Chondrocyte (in vitro differentiated cells): ENCODE data around the gene DUOX1. TPM values are rescaled to one million over a fixed set of nuclear protein-coding genes. Genes with fewer than 3 reads are reported as not detected.

Experiments
- DNase-seq: peaks from one replicate; pipeline ENCODE4 v3.0.0; 2021; ENCODE audit warnings: mixed read lengths, low spot score
- H3K27ac Mint-ChIP-seq: one replicate; pipeline ENCODE4 v1.8.0; 2021; ENCODE audit warnings: mild to moderate bottlenecking, moderate library complexity, mixed read lengths; ENCODE audit not compliant: unreplicated experiment
- H3K27me3 Mint-ChIP-seq: 2 replicates; pipeline ENCODE4 v1.8.0; 2021; ENCODE audit warnings: low read depth, mixed read lengths
- H3K36me3 Mint-ChIP-seq: 2 replicates; pipeline ENCODE4 v1.8.0; 2021; ENCODE audit warnings: low read depth, mixed read lengths
- H3K4me1 Mint-ChIP-seq: 2 replicates; pipeline ENCODE4 v1.8.0; 2021; ENCODE audit warnings: low read depth, mild to moderate bottlenecking, mixed read lengths
- H3K4me3 Mint-ChIP-seq: one replicate; pipeline ENCODE4 v1.8.0; 2021; ENCODE audit warnings: mild to moderate bottlenecking, moderate library complexity, mixed read lengths; ENCODE audit not compliant: unreplicated experiment
- H3K9me3 Mint-ChIP-seq: 2 replicates; pipeline ENCODE4 v1.8.0; 2021; ENCODE audit warnings: low read depth, mixed read lengths
- total RNA-seq: library from RNA; stranded (reverse); gene quantifications from 3 replicates; pipeline ENCODE4 v1.2.1, GENCODE V29; 2021
- TF ChIP-seq, protein P1 (sequence below): fragments of 200-600 bp; sonication (generic); IDR thresholded peaks from 2 replicates; pipeline ENCODE4 v1.5.0; 2021; ENCODE audit warnings: antibody characterized with exemption, mild to moderate bottlenecking, moderate library complexity

The DUOX1 gene
- total RNA-seq, 1 donor from 2014 or later, result not detected

DNA sequence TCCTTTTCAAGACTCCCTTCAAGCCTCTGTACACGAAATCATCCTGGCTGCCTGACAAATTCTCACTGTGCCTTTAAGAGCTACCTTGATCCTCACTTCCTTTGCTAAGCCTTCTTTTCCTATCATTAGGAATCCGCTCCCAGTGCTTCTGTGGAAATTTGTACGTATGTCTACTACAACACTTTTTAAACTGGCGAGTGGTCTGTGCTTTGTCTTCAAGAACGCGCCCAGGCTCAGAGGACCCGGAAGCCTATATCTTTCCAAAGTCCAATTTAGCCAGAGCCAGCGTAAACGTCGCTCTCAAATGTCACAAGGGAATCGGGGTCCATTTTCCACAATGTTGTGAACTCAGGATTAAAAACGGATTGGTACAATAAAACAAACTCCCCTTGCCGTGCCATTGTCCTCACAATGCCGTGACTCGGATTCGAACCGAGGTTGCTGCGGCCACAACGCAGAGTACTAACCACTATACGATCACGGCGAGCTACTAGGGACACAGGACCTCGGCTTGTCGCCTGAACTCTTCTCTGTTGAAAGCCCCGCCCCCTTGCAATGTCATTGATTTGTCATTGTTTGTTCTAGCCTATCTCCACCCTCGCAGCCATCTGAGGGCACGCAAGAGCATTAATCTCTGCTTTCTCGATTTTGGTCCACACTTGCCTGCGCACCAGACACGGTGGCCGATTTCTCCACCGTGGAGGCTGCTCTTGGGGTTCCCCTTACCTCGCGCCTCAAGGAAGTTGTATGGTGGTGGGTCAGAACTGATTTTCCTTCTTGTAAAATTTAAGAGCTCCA, 70.4 kb downstream of the DUOX1 start:
- H3K27me3 Mint-ChIP-seq, result no peaks in the 10 kb centered on the region
- H3K36me3 Mint-ChIP-seq, result no peaks in the 10 kb centered on the region
- H3K4me1 Mint-ChIP-seq, result peaks cover 9% of the 10 kb centered on the region
- H3K27ac Mint-ChIP-seq, result no peak overlapping the region
- DNase-seq, result no peak
- H3K9me3 Mint-ChIP-seq, result no peaks in the 10 kb centered on the region
- TF ChIP-seq, protein P1, sequence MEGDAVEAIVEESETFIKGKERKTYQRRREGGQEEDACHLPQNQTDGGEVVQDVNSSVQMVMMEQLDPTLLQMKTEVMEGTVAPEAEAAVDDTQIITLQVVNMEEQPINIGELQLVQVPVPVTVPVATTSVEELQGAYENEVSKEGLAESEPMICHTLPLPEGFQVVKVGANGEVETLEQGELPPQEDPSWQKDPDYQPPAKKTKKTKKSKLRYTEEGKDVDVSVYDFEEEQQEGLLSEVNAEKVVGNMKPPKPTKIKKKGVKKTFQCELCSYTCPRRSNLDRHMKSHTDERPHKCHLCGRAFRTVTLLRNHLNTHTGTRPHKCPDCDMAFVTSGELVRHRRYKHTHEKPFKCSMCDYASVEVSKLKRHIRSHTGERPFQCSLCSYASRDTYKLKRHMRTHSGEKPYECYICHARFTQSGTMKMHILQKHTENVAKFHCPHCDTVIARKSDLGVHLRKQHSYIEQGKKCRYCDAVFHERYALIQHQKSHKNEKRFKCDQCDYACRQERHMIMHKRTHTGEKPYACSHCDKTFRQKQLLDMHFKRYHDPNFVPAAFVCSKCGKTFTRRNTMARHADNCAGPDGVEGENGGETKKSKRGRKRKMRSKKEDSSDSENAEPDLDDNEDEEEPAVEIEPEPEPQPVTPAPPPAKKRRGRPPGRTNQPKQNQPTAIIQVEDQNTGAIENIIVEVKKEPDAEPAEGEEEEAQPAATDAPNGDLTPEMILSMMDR, result no peak
- H3K4me3 Mint-ChIP-seq, result no peak overlapping the region

DNA sequence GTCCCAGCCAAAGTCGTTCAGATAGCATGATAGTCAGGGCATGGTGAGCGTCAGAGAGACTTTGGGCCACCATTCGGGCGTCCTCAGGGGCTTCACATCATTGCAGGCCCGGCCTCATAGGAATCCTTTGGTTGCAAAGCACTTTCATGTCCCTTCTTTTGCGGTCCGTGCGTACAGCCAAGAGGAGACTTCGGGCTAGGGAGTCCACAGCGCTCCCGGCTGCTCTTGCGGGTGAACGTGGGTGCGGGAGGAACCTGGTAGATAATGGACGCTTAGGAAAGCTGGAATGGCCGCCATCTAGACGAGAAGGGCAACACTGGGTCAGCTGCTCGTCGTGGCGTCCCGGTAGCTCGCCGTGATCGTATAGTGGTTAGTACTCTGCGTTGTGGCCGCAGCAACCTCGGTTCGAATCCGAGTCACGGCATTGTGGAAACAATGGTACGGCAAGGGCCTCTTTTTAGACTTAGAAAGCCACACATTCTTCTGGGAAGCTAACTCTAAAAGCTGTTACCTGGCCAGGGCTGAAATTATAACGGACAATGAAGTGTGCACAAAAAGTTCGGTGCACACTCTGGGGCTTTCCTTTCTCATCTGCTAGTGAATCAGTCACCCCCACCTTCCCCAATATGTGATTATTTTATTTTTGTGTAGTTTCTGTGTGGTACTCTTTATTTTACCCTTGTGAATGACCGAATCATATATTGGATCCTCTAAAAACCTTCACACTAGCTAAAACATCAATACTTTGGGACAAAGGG, 71.2 kb downstream of the DUOX1 start:
- DNase-seq, result no peak
- TF ChIP-seq, protein P1, result no peak
- H3K4me1 Mint-ChIP-seq, result peaks cover 9% of the 10 kb centered on the region
- no peak overlapping the region for H3K4me3 Mint-ChIP-seq
- H3K27me3 Mint-ChIP-seq, result no peaks in the 10 kb centered on the region
- no peak overlapping the region for H3K27ac Mint-ChIP-seq
- no peaks in the 10 kb centered on the region for H3K36me3 Mint-ChIP-seq
- H3K9me3 Mint-ChIP-seq, result no peaks in the 10 kb centered on the region

- H3K27ac Mint-ChIP-seq, result no peak overlapping the region
- no peak overlapping the region for H3K4me3 Mint-ChIP-seq
- DNase-seq, result no peak
- TF ChIP-seq, protein P1, result no peak
- H3K36me3 Mint-ChIP-seq, result no peaks in the 10 kb centered on the region
- H3K4me1 Mint-ChIP-seq, result peaks cover 9% of the 10 kb centered on the region
- H3K27me3 Mint-ChIP-seq, result no peaks in the 10 kb centered on the region
- H3K9me3 Mint-ChIP-seq, result no peaks in the 10 kb centered on the region
Observed at GRCh38 chr15:45201557-45201859, 71.7 kb downstream of the DUOX1 start.

DNA sequence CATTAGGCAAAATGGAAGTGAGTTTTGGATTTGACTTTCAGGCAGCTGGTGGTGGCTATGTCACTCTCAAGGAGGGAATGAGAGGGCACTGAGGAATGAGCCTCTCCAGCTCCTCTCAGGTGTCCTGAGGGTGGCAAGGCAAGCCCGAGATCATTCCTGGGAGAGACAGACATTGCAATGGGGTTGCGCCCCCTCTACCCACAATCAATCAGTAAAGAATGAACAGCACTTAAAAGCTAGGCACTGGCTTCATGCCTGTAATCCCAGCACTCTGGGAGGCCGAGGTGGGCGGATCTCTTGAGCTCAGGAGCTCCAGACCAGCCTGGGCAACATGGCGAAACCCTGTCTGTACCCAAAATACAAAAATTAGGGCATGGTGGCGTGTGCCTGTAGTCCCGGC, 72.1 kb downstream of the DUOX1 start:
- Mint-ChIP-seq H3K4me3 (no peak overlapping the region), H3K27ac (no peak overlapping the region), H3K27me3 (peaks cover 3% of the 10 kb centered on the region), H3K36me3 (no peaks in the 10 kb centered on the region), H3K4me1 (peaks cover 9% of the 10 kb centered on the region), H3K9me3 (no peaks in the 10 kb centered on the region)
- TF ChIP-seq, protein P1, result no peak
- DNase-seq, result no peak

DNA sequence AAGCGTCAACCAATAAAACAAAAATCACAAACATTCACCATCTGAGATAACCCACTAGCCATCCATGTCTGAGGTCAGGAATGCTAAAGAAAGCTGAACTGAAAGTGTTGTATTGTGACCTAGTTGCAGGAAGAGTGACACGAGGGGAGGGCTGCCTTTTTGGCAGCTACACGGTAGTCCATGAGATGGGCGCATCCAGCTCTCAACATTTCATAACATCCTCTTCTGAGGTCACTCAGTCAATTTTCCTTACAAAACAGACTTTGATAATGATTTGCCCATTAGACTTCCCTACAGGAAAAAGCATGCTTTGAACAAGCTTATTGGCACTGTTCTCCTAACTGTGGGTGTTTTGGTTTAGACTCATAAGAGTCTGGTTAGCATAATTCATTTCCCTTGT, 73.4 kb downstream of the DUOX1 start:
- Mint-ChIP-seq H3K27ac (no peak overlapping the region), H3K27me3 (peaks cover 3% of the 10 kb centered on the region), H3K36me3 (no peaks in the 10 kb centered on the region), H3K4me1 (peaks cover 6% of the 10 kb centered on the region), H3K4me3 (no peak overlapping the region), H3K9me3 (no peaks in the 10 kb centered on the region)
- DNase-seq, result no peak
- TF ChIP-seq, protein P1, result no peak
